Adrenal gland (tissue), 12 donors: ENCODE measurements around the gene TGDS. TPM values are rescaled to one million over a fixed set of nuclear protein-coding genes. Genes with fewer than 3 reads are reported as not detected.

ENCODE experiments used
- DNase-seq, 7 donors: peaks; one replicate each; pipeline ENCODE4 v3.0.0-alpha.2; 2019 to 2020
- H3K27ac ChIP-seq, 5 donors: fragments of 200-600 bp; sonication (generic) in 4 of 5; 1 replicate in 3 of 5; 2 replicates in 2 of 5; pipeline versions ENCODE4 v1.5.1 to v1.8.0; 2016 to 2020; ENCODE audit warnings: mild to moderate bottlenecking in 1 of 5
- H3K27me3 ChIP-seq: fragments of 200-600 bp; 2 replicates; pipeline ENCODE4 v1.8.0; 2021
- H3K36me3 ChIP-seq, 2 donors: fragments of 200-600 bp; replicated peaks in 1 of 2; 1 replicate in 1 of 2; 2 replicates in 1 of 2; pipeline versions ENCODE4 v1.5.1 to v1.8.0; 2018 to 2022
- H3K4me1 ChIP-seq, 2 donors: fragments of 200-600 bp; replicated peaks in 1 of 2; 1 replicate in 1 of 2; 2 replicates in 1 of 2; pipeline versions ENCODE4 v1.5.1 to v1.8.0; 2018 to 2021
- H3K4me3 ChIP-seq, 4 donors: fragments of 200-600 bp; sonication (generic) in 3 of 4; one replicate each; pipeline ENCODE4 v1.5.1; 2016 to 2018
- H3K9me3 ChIP-seq, 3 donors: fragments of 200-600 bp; sonication (generic) in 1 of 3; replicated peaks in 1 of 3; 1 replicate in 2 of 3; 2 replicates in 1 of 3; pipeline versions ENCODE4 v1.5.1 to v1.8.0; 2016 to 2021
- CTCF ChIP-seq, 6 experiments: fragments of 450-650 bp in 4 of 6; fragments of 200-600 bp in 2 of 6; sonication (generic) in 1 of 6; IDR thresholded peaks; 1 replicate in 5 of 6; 2 replicates in 1 of 6; pipeline versions ENCODE4 v1.5.1 to v1.8.0; 2016 to 2021; ENCODE audit warnings: antibody characterized with exemption in 6 of 6, mild to moderate bottlenecking in 2 of 6, moderate library complexity in 1 of 6
- POLR2A ChIP-seq, 2 donors: fragments of 450-650 bp; IDR thresholded peaks; one replicate each; pipeline ENCODE4 v1.6.1; 2017; ENCODE audit warnings: antibody characterized with exemption in 2 of 2, mild to moderate bottlenecking in 2 of 2, moderate library complexity in 1 of 2
- WGBS, 4 donors: extraction: QIAGEN DNeasy Blood & Tissue Kit in 2 of 4; methylation state at CpG; one replicate each; pipeline versions ENCODE4 v1.1.5 to v1.1.7; 2013 to 2017; 5-methylcytosine and 5-hydroxymethylcytosine counted together
- intact Hi-C, 2 donors: fragments of 100-400 bp; cut with DNase I; formaldehyde crosslinking; loops; one replicate each; pipeline versions ENCODE4 v1.14.1 to v1.15.0; 2022 to 2023
- polyA plus RNA-seq, 3 donors: library from polyadenylated mRNA; stranded (reverse); fragments of 200-250 nt in 2 of 3; fragments of 350-450 nt in 1 of 3; fragmentation: Illumina TruSeq in 1 of 3; extraction: RNeasy Lipid Tissue Mini Kit (QIAGEN cat#74804) in 1 of 3; gene quantifications; one replicate each; pipeline ENCODE4 v1.2.3, GENCODE V29; 2013 to 2014
- total RNA-seq, 9 donors: library from RNA; depleted of rRNA in 4 of 9; stranded (reverse); fragments of >200 nt in 4 of 9; fragments of 120-200 nt in 1 of 9; fragmentation: NEBNext Ultra II Directional in 1 of 9; extraction: Animal tissue kit (Norgen Biotek cat#: 25700) in 1 of 9; gene quantifications; one replicate each; pipeline versions ENCODE4 v1.1.0 to v1.2.4, GENCODE V29; 2013 to 2023
- donor health status: healthy with polysubstance abuse.
- donor health status: Bipolar disorder and iron deficiency.
- donor health status: DM: yes; HTN: yes; CAD: no.
- donor health status: DM: no; HTN: no; CAD: no.
- donor health status: DM: no; HTN: no; CAD: no.
- donor health status: DM: yes; HTN: yes; CAD: no.

The TGDS gene
- total and polyA plus RNA-seq, 12 donors: 6.2 to 27.4 (median 11.6) TPM

DNA sequence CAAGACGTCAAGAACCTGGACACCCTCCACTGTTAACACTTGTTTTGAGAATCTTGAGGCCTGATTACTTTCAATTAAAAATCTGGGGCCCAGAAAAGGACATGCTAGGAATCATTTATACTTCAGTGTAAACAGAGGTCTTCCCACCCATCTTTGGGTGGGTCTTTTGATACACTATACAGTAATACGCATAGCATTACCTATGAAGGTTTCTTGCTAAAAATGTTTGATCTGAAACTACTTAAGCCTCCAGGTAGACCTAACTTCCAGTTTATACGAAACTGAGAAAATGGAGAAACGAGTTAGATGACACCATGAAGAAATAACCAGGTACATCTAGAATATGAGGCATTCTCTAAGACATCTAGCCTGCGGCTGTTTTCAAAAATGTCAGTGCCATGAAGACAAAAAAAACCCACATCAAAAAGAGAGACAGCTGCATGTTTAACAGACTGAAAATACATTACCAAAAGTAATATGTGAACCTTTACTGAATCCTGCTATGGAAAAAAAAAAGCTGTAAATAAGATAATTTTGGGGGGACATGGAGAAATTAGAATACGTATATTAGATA, 36.6 kb downstream of the TGDS start:
- intact Hi-C loops: no loop called here
- TF ChIP-seq POLR2A (IDR thresholded peaks at IDR 0.05) (no peak), CTCF (IDR thresholded peaks at IDR 0.05) (no peak)
- WGBS, 4 donors: 74 to 89% (median 80%) methylated on average over 6 of the region's 6 CpGs
- Histone ChIP-seq H3K4me1 (no peaks in the 10 kb centered on the region), H3K36me3 (no peaks in the 10 kb centered on the region), H3K4me3 (no peak overlapping the region), H3K9me3 (no peaks in the 10 kb centered on the region), H3K27me3 (no peaks in the 10 kb centered on the region), H3K27ac (no peak overlapping the region)
- DNase-seq: no peak

- no peak for DNase-seq
Observed at GRCh38 chr13:94558716-94559115, 37.2 kb downstream of the TGDS start.

GRCh38 chr13:94557684-94558235, 38.2 kb downstream of the TGDS start:
- H3K36me3 ChIP-seq: no peaks in the 10 kb centered on the region
- WGBS, 4 donors: 79 to 88% (median 82%) methylated on average over 5 of the region's 5 CpGs
- H3K4me3 ChIP-seq: no peak overlapping the region
- H3K27ac ChIP-seq: no peak overlapping the region
- no peaks in the 10 kb centered on the region for H3K9me3 ChIP-seq
- H3K4me1 ChIP-seq: no peaks in the 10 kb centered on the region
- no peaks in the 10 kb centered on the region for H3K27me3 ChIP-seq
- no peak for TF ChIP-seq CTCF (IDR thresholded peaks at IDR 0.05)
- TF ChIP-seq POLR2A (IDR thresholded peaks at IDR 0.05): no peak
- intact Hi-C loops: no loop called here
- no peak for DNase-seq

More at GRCh38 chr13:94558716-94559115, 37.2 kb downstream of the TGDS start:
- Histone ChIP-seq H3K27me3 (no peaks in the 10 kb centered on the region), H3K4me3 (no peak overlapping the region), H3K4me1 (no peaks in the 10 kb centered on the region), H3K9me3 (no peaks in the 10 kb centered on the region), H3K27ac (no peak overlapping the region), H3K36me3 (no peaks in the 10 kb centered on the region)
- intact Hi-C loops: no loop called here
- TF ChIP-seq CTCF (IDR thresholded peaks at IDR 0.05) (no peak), POLR2A (IDR thresholded peaks at IDR 0.05) (no peak)
- WGBS, 4 donors: 54 to 75% (median 61%) methylated on average over 6 of the region's 6 CpGs

DNA sequence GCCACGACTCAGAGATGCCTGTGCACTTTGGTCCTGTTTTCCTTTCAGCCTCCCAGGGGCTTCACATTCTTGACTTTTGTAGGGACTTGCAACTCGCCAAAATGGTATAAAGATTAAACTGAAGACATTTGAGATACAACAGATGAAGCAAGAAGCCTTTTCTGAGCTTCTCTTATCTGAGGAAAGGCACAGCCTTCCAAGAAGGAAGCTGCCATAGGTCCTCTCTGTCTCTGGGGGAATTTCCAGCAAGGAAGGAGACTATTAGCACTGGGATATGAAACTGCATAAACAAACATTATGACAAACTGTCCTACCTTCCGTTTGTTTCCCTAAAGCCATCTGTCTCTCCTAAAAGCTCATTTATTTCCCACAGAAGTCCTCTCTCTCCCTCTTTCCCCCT, 39.3 kb downstream of the TGDS start:
- 53 to 71% (median 63%) methylated on average over 3 of the region's 3 CpGs for WGBS, 4 donors
- intact Hi-C loops: no loop called here
- no peak for TF ChIP-seq CTCF (IDR thresholded peaks at IDR 0.05)
- TF ChIP-seq POLR2A (IDR thresholded peaks at IDR 0.05): no peak
- no peak overlapping the region for H3K27ac ChIP-seq
- H3K4me3 ChIP-seq: no peak overlapping the region
- H3K36me3 ChIP-seq: no peaks in the 10 kb centered on the region
- DNase-seq: no peak
- H3K27me3 ChIP-seq: no peaks in the 10 kb centered on the region
- no peaks in the 10 kb centered on the region for H3K9me3 ChIP-seq
- no peaks in the 10 kb centered on the region for H3K4me1 ChIP-seq
